ENCODE results near the gene PARP8. TPM values are rescaled to one million over a fixed set of nuclear protein-coding genes. Genes with fewer than 3 reads are reported as not detected.

The PARP8 gene
- total RNA-seq, 2 experiments from 2014 or later = 36.8 to 39.2 TPM

GRCh38 chr5:50786073-50786472 lies 119.6 kb downstream of the PARP8 start:
- Histone ChIP-seq H3K4me2 (ENCODE audit: low read length) (no peak overlapping the region), H3K36me3 (ENCODE audit: insufficient read depth, low read length) (peaks cover 23% of the 10 kb centered on the region), H4K20me1 (ENCODE audit: insufficient read depth, low read length) (no peaks in the 10 kb centered on the region), H3K9me3 (ENCODE audit: low read length) (no peaks in the 10 kb centered on the region), H3K27ac (ENCODE audit: low read depth, low read length, poor library complexity, severe bottlenecking) (no peak overlapping the region), H3K4me3 (ENCODE audit: low read depth, low read length, poor library complexity, severe bottlenecking) (no peak overlapping the region), H3K4me1 (ENCODE audit: insufficient read depth, low read length, poor library complexity, severe bottlenecking) (no peaks in the 10 kb centered on the region), H3K79me2 (ENCODE audit: insufficient read depth, low read depth, low read length) (no peaks in the 10 kb centered on the region), H2AFZ (ENCODE audit: low read length) (no peak overlapping the region), H3K9me2 (ENCODE audit: insufficient read depth, low read length) (no peaks in the 10 kb centered on the region)
- TF ChIP-seq CTCF (conservative IDR thresholded peaks at IDR 0.05; ENCODE audit: low read length) (no peak), EZH2phosphoT487 (IDR thresholded peaks at IDR 0.05; ENCODE audit: borderline replicate concordance, low read depth, low read length) (no peak)
- POLR2A ChIA-PET = interaction anchor here (0.7 to 1.1 kb wide), 3 partner anchors 10 to 445 kb away, joined by 3 to 4 read pairs (median 3); no protein-coding TSS in a partner anchor
- CTCF ChIA-PET (ENCODE audit: unreplicated experiment) = no interaction called here
- no TSS peak for BruUV-seq (replicated peaks)
- intact Hi-C loops (cut with micrococcal nuclease; ENCODE audit: unreplicated experiment) = no loop called here
- no peak for DNase-seq (ENCODE audit: low spot score)

GRCh38 chr5:50791813-50792212 lies 125.4 kb downstream of the PARP8 start:
- H3K36me3 ChIP-seq (ENCODE audit: insufficient read depth, low read length) = peaks cover 31% of the 10 kb centered on the region
- ChIA-PET POLR2A (no interaction called here), CTCF (ENCODE audit: unreplicated experiment) (no interaction called here)
- H3K4me2 ChIP-seq (ENCODE audit: low read length) = no peak overlapping the region
- H2AFZ ChIP-seq (ENCODE audit: low read length) = no peak overlapping the region
- intact Hi-C loops (cut with micrococcal nuclease; ENCODE audit: unreplicated experiment) = no loop called here
- no peaks in the 10 kb centered on the region for H4K20me1 ChIP-seq (ENCODE audit: insufficient read depth, low read length)
- H3K9me2 ChIP-seq (ENCODE audit: insufficient read depth, low read length) = no peaks in the 10 kb centered on the region
- no peak overlapping the region for H3K27ac ChIP-seq (ENCODE audit: low read depth, low read length, poor library complexity, severe bottlenecking)
- TF ChIP-seq CTCF (conservative IDR thresholded peaks at IDR 0.05; ENCODE audit: low read length) (no peak), EZH2phosphoT487 (IDR thresholded peaks at IDR 0.05; ENCODE audit: borderline replicate concordance, low read depth, low read length) (no peak)
- no peak overlapping the region for H3K4me3 ChIP-seq (ENCODE audit: low read depth, low read length, poor library complexity, severe bottlenecking)
- no peaks in the 10 kb centered on the region for H3K9me3 ChIP-seq (ENCODE audit: low read length)
- no peak for DNase-seq (ENCODE audit: low spot score)
- no peaks in the 10 kb centered on the region for H3K4me1 ChIP-seq (ENCODE audit: insufficient read depth, low read length, poor library complexity, severe bottlenecking)
- H3K79me2 ChIP-seq (ENCODE audit: insufficient read depth, low read depth, low read length) = no peaks in the 10 kb centered on the region
- BruUV-seq (replicated peaks) = no TSS peak

DNA sequence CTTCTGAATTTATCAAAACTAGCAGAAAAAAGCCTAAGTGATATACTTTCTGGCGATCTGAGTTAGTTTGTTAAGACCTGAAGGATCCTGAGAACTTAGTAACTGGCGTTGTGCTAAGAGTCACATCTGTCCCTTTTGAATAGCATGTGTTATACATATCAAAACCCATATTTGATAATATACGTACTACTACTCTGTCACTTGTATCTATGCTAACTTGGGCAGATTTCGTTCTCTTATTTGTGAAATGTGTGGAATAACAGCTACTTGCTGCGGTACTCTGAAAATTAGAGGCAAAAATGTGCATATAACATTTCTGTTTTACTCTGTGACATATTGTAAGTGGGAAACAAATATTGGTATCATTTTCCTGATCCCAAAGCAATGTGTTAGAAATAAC lies 126.4 kb downstream of the PARP8 start:
- Histone ChIP-seq H3K79me2 (ENCODE audit: insufficient read depth, low read depth, low read length) (no peaks in the 10 kb centered on the region), H2AFZ (ENCODE audit: low read length) (no peak overlapping the region), H3K9me3 (ENCODE audit: low read length) (no peaks in the 10 kb centered on the region), H3K27ac (ENCODE audit: low read depth, low read length, poor library complexity, severe bottlenecking) (no peak overlapping the region), H3K4me1 (ENCODE audit: insufficient read depth, low read length, poor library complexity, severe bottlenecking) (no peaks in the 10 kb centered on the region), H3K36me3 (ENCODE audit: insufficient read depth, low read length) (peaks cover 35% of the 10 kb centered on the region), H3K9me2 (ENCODE audit: insufficient read depth, low read length) (no peaks in the 10 kb centered on the region), H3K4me2 (ENCODE audit: low read length) (no peak overlapping the region), H4K20me1 (ENCODE audit: insufficient read depth, low read length) (no peaks in the 10 kb centered on the region), H3K4me3 (ENCODE audit: low read depth, low read length, poor library complexity, severe bottlenecking) (no peak overlapping the region)
- intact Hi-C loops (cut with micrococcal nuclease; ENCODE audit: unreplicated experiment) = no loop called here
- no peak for DNase-seq (ENCODE audit: low spot score)
- no peak for TF ChIP-seq CTCF (conservative IDR thresholded peaks at IDR 0.05; ENCODE audit: low read length)
- no peak for TF ChIP-seq EZH2phosphoT487 (IDR thresholded peaks at IDR 0.05; ENCODE audit: borderline replicate concordance, low read depth, low read length)
- no TSS peak for BruUV-seq (replicated peaks)
- ChIA-PET POLR2A (interaction anchor here (0.6 kb wide), 1 partner anchor 43 kb away, joined by 3 read pairs; no protein-coding TSS in a partner anchor), CTCF (ENCODE audit: unreplicated experiment) (no interaction called here)

Data from OCI-LY7 (cell line).